ENCODE measurements around the gene SF3A1.

GRCh38 chr22:30354644-30355043 is 2.0 kb downstream of the SF3A1 start:
- TF ChIP-seq CTCF (IDR thresholded peaks at IDR 0.05) (no peak), POLR2A (IDR thresholded peaks at IDR 0.05) (no peak)

Measured in Peyer's patch (tissue), 4 donors.